Hepatocyte (in vitro differentiated cells): ENCODE measurements around the gene GRIN2C. TPM values are rescaled to one million over a fixed set of nuclear protein-coding genes. Genes with fewer than 3 reads are reported as not detected.

Experiments
- DNase-seq: peaks from one replicate; pipeline ENCODE4 v3.0.0-alpha.2; 2016; ENCODE audit warnings: low spot score
- H2AFZ ChIP-seq: fragments of 200-600 bp; sonication (generic); 2 replicates; pipeline ENCODE4 v1.6.0; 2016; ENCODE audit warnings: antibody characterized with exemption, mild to moderate bottlenecking
- H3K27ac ChIP-seq: fragments of 200-600 bp; sonication (generic); 2 replicates; pipeline ENCODE4 v1.5.1; 2016; ENCODE audit warnings: mild to moderate bottlenecking
- H3K27me3 ChIP-seq: fragments of 200-600 bp; sonication (generic); 2 replicates; pipeline ENCODE4 v1.6.1; 2016
- H3K36me3 ChIP-seq: fragments of 200-600 bp; sonication (generic); replicated peaks from 2 replicates; pipeline ENCODE4 v1.5.1; 2016; ENCODE audit warnings: low read depth; ENCODE audit not compliant: insufficient read depth
- H3K4me1 ChIP-seq: fragments of 200-600 bp; sonication (generic); 2 replicates; pipeline ENCODE4 v1.5.1; 2016; ENCODE audit warnings: mild to moderate bottlenecking, moderate library complexity; ENCODE audit not compliant: insufficient read depth
- H3K4me2 ChIP-seq: fragments of 200-600 bp; sonication (generic); 2 replicates; pipeline ENCODE4 v1.6.0; 2016
- H3K4me3 ChIP-seq: fragments of 200-600 bp; sonication (generic); 2 replicates; pipeline ENCODE4 v1.5.1; 2016; ENCODE audit warnings: mild to moderate bottlenecking
- H3K79me2 ChIP-seq: fragments of 200-600 bp; sonication (generic); 2 replicates; pipeline ENCODE4 v1.6.0; 2017; ENCODE audit warnings: mild to moderate bottlenecking
- H3K9me2 ChIP-seq: fragments of 200-600 bp; sonication (generic); replicated peaks from 2 replicates; pipeline ENCODE4 v1.6.0; 2017; ENCODE audit warnings: mild to moderate bottlenecking; ENCODE audit not compliant: insufficient read depth
- H3K9me3 ChIP-seq: fragments of 200-600 bp; sonication (generic); 2 replicates; pipeline ENCODE4 v1.5.1; 2016; ENCODE audit warnings: low read depth, mild to moderate bottlenecking
- H4K20me1 ChIP-seq: fragments of 200-600 bp; sonication (generic); 2 replicates; pipeline ENCODE4 v1.6.0; 2016; ENCODE audit warnings: mild to moderate bottlenecking; ENCODE audit not compliant: insufficient read depth, poor library complexity, severe bottlenecking
- CTCF ChIP-seq: fragments of 200-600 bp; sonication (generic); IDR thresholded peaks from 2 replicates; pipeline ENCODE4 v1.5.1; 2016; ENCODE audit warnings: antibody characterized with exemption, mild to moderate bottlenecking; ENCODE audit not compliant: poor library complexity
- EZH2 ChIP-seq: fragments of 200-600 bp; sonication (generic); IDR thresholded peaks from 2 replicates; pipeline ENCODE4 v1.6.1; 2016; ENCODE audit warnings: antibody characterized with exemption, mild to moderate bottlenecking, borderline replicate concordance
- EZH2phosphoT487 ChIP-seq: fragments of 200-600 bp; sonication (generic); IDR thresholded peaks from one replicate; pipeline ENCODE4 v1.6.1; 2018; ENCODE audit warnings: antibody characterized with exemption, mild to moderate bottlenecking, low read depth, moderate library complexity; ENCODE audit not compliant: unreplicated experiment, severe bottlenecking
- WGBS: methylation state at CpG from one replicate; pipeline ENCODE4 v1.1.6; 2016; ENCODE audit warnings: low lambda C conversion rate; ENCODE audit errors: missing lambda C conversion rate; 5-methylcytosine and 5-hydroxymethylcytosine counted together
- polyA plus RNA-seq: library from polyadenylated mRNA; unstranded; fragments of >200 nt; fragmentation: Nextera tagmentation; extraction: Ambion mirVana; gene quantifications from 2 replicates; pipeline ENCODE4 v1.2.1, GENCODE V29; 2016
- total RNA-seq: library from RNA; depleted of rRNA; stranded (reverse); fragments of >200 nt; gene quantifications from 2 replicates; pipeline ENCODE4 v1.2.3, GENCODE V29; 2014

The GRIN2C gene
- total and polyA plus RNA-seq, 2 experiments from 2014 or later, result 0.27 TPM; not detected in 1

DNA sequence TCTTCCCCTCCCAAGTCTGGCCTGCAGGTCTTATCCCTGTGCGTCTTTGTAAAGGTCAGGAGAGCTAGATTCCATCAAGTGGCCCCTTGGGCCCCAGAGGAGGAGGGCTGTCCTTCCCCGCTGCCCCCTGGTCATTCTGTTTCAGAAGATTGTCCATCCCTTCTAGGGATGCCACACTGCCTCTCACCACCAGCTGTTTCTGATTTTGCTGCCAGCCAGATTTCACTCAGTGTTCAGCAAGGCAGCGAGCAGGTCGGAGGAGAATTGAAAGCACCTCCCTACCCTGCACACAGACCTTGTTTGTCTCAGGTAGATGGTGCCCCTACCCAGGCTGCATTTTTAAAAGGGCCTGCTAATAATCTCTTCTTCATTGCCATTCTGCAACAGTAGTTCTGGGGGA lies 61.9 kb downstream of the GRIN2C start:
- H3K4me2 ChIP-seq, result no peak overlapping the region
- TF ChIP-seq EZH2phosphoT487 (no peak), CTCF (no peak), EZH2 (no peak)
- H3K79me2 ChIP-seq, result no peaks in the 10 kb centered on the region
- no peaks in the 10 kb centered on the region for H3K4me1 ChIP-seq
- H3K36me3 ChIP-seq, result no peaks in the 10 kb centered on the region
- H3K9me3 ChIP-seq, result no peaks in the 10 kb centered on the region
- H3K9me2 ChIP-seq, result no peaks in the 10 kb centered on the region
- no peak overlapping the region for H2AFZ ChIP-seq
- 73% methylated on average over 4 of the region's 4 CpGs for WGBS
- no peaks in the 10 kb centered on the region for H3K27me3 ChIP-seq
- no peaks in the 10 kb centered on the region for H4K20me1 ChIP-seq
- no peak overlapping the region for H3K27ac ChIP-seq
- DNase-seq, result no peak
- H3K4me3 ChIP-seq, result no peak overlapping the region

GRCh38 chr17:74796866-74797265 lies 62.8 kb downstream of the GRIN2C start:
- H3K27me3 ChIP-seq, result no peaks in the 10 kb centered on the region
- no peaks in the 10 kb centered on the region for H3K79me2 ChIP-seq
- H3K36me3 ChIP-seq, result no peaks in the 10 kb centered on the region
- H2AFZ ChIP-seq, result no peak overlapping the region
- H4K20me1 ChIP-seq, result no peaks in the 10 kb centered on the region
- H3K9me3 ChIP-seq, result no peaks in the 10 kb centered on the region
- DNase-seq, result no peak
- H3K4me1 ChIP-seq, result no peaks in the 10 kb centered on the region
- 95% methylated on average over 6 of the region's 6 CpGs for WGBS
- H3K9me2 ChIP-seq, result no peaks in the 10 kb centered on the region
- no peak for TF ChIP-seq CTCF
- no peak for TF ChIP-seq EZH2phosphoT487
- no peak overlapping the region for H3K4me3 ChIP-seq
- no peak overlapping the region for H3K27ac ChIP-seq
- no peak overlapping the region for H3K4me2 ChIP-seq

GRCh38 chr17:74796211-74796610 lies 63.5 kb downstream of the GRIN2C start:
- Histone ChIP-seq H3K27me3 (no peaks in the 10 kb centered on the region), H3K79me2 (no peaks in the 10 kb centered on the region), H3K27ac (no peak overlapping the region), H3K36me3 (no peaks in the 10 kb centered on the region), H3K4me1 (no peaks in the 10 kb centered on the region), H2AFZ (no peak overlapping the region), H4K20me1 (no peaks in the 10 kb centered on the region), H3K9me2 (no peaks in the 10 kb centered on the region), H3K4me3 (no peak overlapping the region), H3K4me2 (no peak overlapping the region), H3K9me3 (no peaks in the 10 kb centered on the region)
- no peak for DNase-seq
- TF ChIP-seq EZH2, result no peak
- no peak for TF ChIP-seq EZH2phosphoT487
- no peak for TF ChIP-seq CTCF
- WGBS, result 96% methylated on average over 4 of the region's 4 CpGs
